ENCODE results near the gene SLC48A1.

DNA sequence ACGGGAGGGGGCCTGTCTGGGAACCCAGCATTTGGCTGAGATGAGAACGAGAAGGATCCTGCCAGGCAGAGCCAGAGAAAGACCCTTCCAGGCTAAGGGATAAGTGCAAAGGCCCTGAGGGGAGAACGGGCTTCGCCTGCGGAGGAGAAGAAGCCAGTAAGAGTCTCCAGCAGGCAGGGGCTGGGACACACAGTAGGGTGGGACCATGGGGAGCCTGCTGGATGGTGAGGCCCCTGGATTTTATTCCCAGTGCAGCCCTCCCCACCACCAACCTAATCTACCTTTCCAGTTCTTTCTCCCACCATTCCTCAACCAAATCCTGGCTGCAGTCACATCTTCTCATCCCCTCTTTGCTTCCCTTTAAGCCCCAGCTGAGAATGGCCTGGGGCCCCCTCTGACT is 27.0 kb upstream of the SLC48A1 start:
- TF ChIP-seq, protein P1, sequence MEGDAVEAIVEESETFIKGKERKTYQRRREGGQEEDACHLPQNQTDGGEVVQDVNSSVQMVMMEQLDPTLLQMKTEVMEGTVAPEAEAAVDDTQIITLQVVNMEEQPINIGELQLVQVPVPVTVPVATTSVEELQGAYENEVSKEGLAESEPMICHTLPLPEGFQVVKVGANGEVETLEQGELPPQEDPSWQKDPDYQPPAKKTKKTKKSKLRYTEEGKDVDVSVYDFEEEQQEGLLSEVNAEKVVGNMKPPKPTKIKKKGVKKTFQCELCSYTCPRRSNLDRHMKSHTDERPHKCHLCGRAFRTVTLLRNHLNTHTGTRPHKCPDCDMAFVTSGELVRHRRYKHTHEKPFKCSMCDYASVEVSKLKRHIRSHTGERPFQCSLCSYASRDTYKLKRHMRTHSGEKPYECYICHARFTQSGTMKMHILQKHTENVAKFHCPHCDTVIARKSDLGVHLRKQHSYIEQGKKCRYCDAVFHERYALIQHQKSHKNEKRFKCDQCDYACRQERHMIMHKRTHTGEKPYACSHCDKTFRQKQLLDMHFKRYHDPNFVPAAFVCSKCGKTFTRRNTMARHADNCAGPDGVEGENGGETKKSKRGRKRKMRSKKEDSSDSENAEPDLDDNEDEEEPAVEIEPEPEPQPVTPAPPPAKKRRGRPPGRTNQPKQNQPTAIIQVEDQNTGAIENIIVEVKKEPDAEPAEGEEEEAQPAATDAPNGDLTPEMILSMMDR (optimal IDR thresholded peaks at IDR 0.05 in 1 of 3, IDR thresholded peaks at IDR 0.05 in 1 of 3, conservative IDR thresholded peaks at IDR 0.05 in 1 of 3; ENCODE audit: extremely low read depth in 1 of 3, insufficient read depth in 2 of 3, low read length in 3 of 3): no peak
- no peak for TF ChIP-seq EZH2 (IDR thresholded peaks at IDR 0.05; ENCODE audit: low read length)
